Islet precursor cell (in vitro differentiated cells): Measurements from ENCODE around the gene PILRA.
"Not testable (repeated sequence)": the region's sequence is repeated elsewhere in the genome, so short reads cannot be mapped to it uniquely, and the experiment has no call there.

Experiments
- DNase-seq: peaks from one replicate; pipeline ENCODE4 v3.0.0-alpha.2; 2018

The PILRA gene

GRCh38 chr7:100373261-100373831, at the start of gene PILRA:
Gene PILRA, plus strand, starts transcription at chr7:100373487. Its CDS starts 170 bp downstream, at chr7:100373657.
- DNase-seq: no peak

GRCh38 chr7:100324194-100324593, 49.1 kb upstream of the PILRA start:
- DNase-seq: not testable (repeated sequence)

GRCh38 chr7:100325671-100326070, 47.6 kb upstream of the PILRA start:
- DNase-seq: not testable (repeated sequence)

GRCh38 chr7:100326914-100327313, 46.4 kb upstream of the PILRA start:
- DNase-seq: not testable (repeated sequence)

GRCh38 chr7:100335566-100336466, 37.5 kb upstream of the PILRA start:
- peak; percentile 98 for DNase-seq

- not testable (repeated sequence) for DNase-seq
Observed at GRCh38 chr7:100338083-100338696, 35.1 kb upstream of the PILRA start.

GRCh38 chr7:100341286-100341685, 32.0 kb upstream of the PILRA start:
- not testable (repeated sequence) for DNase-seq

- DNase-seq: no peak
Observed at GRCh38 chr7:100342765-100343164, 30.5 kb upstream of the PILRA start.

GRCh38 chr7:100344124-100344559, 29.1 kb upstream of the PILRA start:
- not testable (repeated sequence) for DNase-seq

GRCh38 chr7:100344560-100345287, 28.6 kb upstream of the PILRA start:
- peak; percentile 88 for DNase-seq

- DNase-seq: not testable (repeated sequence)
Observed at GRCh38 chr7:100345288-100345672, 28.0 kb upstream of the PILRA start.

- no peak for DNase-seq
Observed at GRCh38 chr7:100346921-100347320, 26.4 kb upstream of the PILRA start.

- no peak for DNase-seq
Observed at GRCh38 chr7:100348805-100349204, 24.5 kb upstream of the PILRA start.

- DNase-seq: peak; percentile 32
Observed at GRCh38 chr7:100349757-100350156, 23.5 kb upstream of the PILRA start.

GRCh38 chr7:100351657-100352058, 21.6 kb upstream of the PILRA start:
- peak; percentile 29 for DNase-seq

- peak; percentile 28 for DNase-seq
Observed at GRCh38 chr7:100352230-100352781, 21.0 kb upstream of the PILRA start.

GRCh38 chr7:100352984-100353684, 20.2 kb upstream of the PILRA start:
- peak; percentile 22 for DNase-seq

- peak; percentile 35 for DNase-seq
Observed at GRCh38 chr7:100353685-100354330, 19.5 kb upstream of the PILRA start.

GRCh38 chr7:100356416-100357068, 16.7 kb upstream of the PILRA start:
- peak; percentile 49 for DNase-seq

GRCh38 chr7:100357131-100357561, 16.1 kb upstream of the PILRA start:
- DNase-seq: peak; percentile 40
